ENCODE data around the gene NFYA.
A peak's percentile ranks its signal among the peaks of the same experiment; 100 is the strongest.

Gene NFYA

GRCh38 chr6:41054511-41054910, 18.3 kb upstream of the NFYA start:
- TF ChIP-seq GATA2 (IDR thresholded peaks at IDR 0.05; ENCODE audit: low read depth, low read length), result no peak
- no peak for TF ChIP-seq GATA3 (IDR thresholded peaks at IDR 0.05; ENCODE audit: low read depth, low read length)

- TF ChIP-seq GATA3 (IDR thresholded peaks at IDR 0.05; ENCODE audit: low read depth, low read length) (no peak), GATA2 (IDR thresholded peaks at IDR 0.05; ENCODE audit: low read depth, low read length) (no peak)
These were observed 17.6 kb upstream of the NFYA start for GRCh38 chr6:41055149-41055548.

GRCh38 chr6:41056768-41057490, 15.8 kb upstream of the NFYA start:
- TF ChIP-seq GATA2 (IDR thresholded peaks at IDR 0.05; ENCODE audit: low read depth, low read length) (no peak), GATA3 (IDR thresholded peaks at IDR 0.05; ENCODE audit: low read depth, low read length) (no peak)

GRCh38 chr6:41058783-41059181, 14.0 kb upstream of the NFYA start:
- TF ChIP-seq GATA2 (IDR thresholded peaks at IDR 0.05; ENCODE audit: low read depth, low read length) (no peak), GATA3 (IDR thresholded peaks at IDR 0.05; ENCODE audit: low read depth, low read length) (no peak)

- TF ChIP-seq GATA3 (IDR thresholded peaks at IDR 0.05; ENCODE audit: low read depth, low read length) (no peak), GATA2 (IDR thresholded peaks at IDR 0.05; ENCODE audit: low read depth, low read length) (no peak)
These were observed 13.2 kb upstream of the NFYA start for GRCh38 chr6:41059556-41059955.

GRCh38 chr6:41061196-41061726, 11.5 kb upstream of the NFYA start:
- TF ChIP-seq GATA2 (IDR thresholded peaks at IDR 0.05; ENCODE audit: low read depth, low read length), result no peak
- no peak for TF ChIP-seq GATA3 (IDR thresholded peaks at IDR 0.05; ENCODE audit: low read depth, low read length)

- TF ChIP-seq GATA3 (IDR thresholded peaks at IDR 0.05; ENCODE audit: low read depth, low read length) (no peak), GATA2 (IDR thresholded peaks at IDR 0.05; ENCODE audit: low read depth, low read length) (no peak)
These were observed 10.7 kb upstream of the NFYA start for GRCh38 chr6:41062056-41062455.

GRCh38 chr6:41063884-41064285, 8.9 kb upstream of the NFYA start:
- no peak for TF ChIP-seq GATA3 (IDR thresholded peaks at IDR 0.05; ENCODE audit: low read depth, low read length)

- TF ChIP-seq GATA2 (IDR thresholded peaks at IDR 0.05; ENCODE audit: low read depth, low read length) (no peak), GATA3 (IDR thresholded peaks at IDR 0.05; ENCODE audit: low read depth, low read length) (no peak)
These were observed 7.9 kb upstream of the NFYA start for GRCh38 chr6:41064841-41065240.

- no peak for TF ChIP-seq GATA2 (IDR thresholded peaks at IDR 0.05; ENCODE audit: low read depth, low read length)
- TF ChIP-seq GATA3 (IDR thresholded peaks at IDR 0.05; ENCODE audit: low read depth, low read length), result no peak
These were observed 7.2 kb upstream of the NFYA start for GRCh38 chr6:41065550-41066026.

- TF ChIP-seq GATA2 (IDR thresholded peaks at IDR 0.05; ENCODE audit: low read depth, low read length) (no peak), GATA3 (IDR thresholded peaks at IDR 0.05; ENCODE audit: low read depth, low read length) (no peak)
These were observed 5.9 kb upstream of the NFYA start for GRCh38 chr6:41066867-41067304.

GRCh38 chr6:41071501-41071922, 1.3 kb upstream of the NFYA start:
- TF ChIP-seq GATA3 (IDR thresholded peaks at IDR 0.05; ENCODE audit: low read depth, low read length), result no peak
- TF ChIP-seq GATA2 (IDR thresholded peaks at IDR 0.05; ENCODE audit: low read depth, low read length), result no peak

GRCh38 chr6:41071923-41072835, 595 bp upstream of the NFYA start, which contains the start of gene OARD1:
Gene OARD1 (minus strand): TSS chr6:41072356. CDS start chr6:41071634, 722 bp downstream.
- TF ChIP-seq GATA3 (IDR thresholded peaks at IDR 0.05; ENCODE audit: low read depth, low read length) (no peak), GATA2 (IDR thresholded peaks at IDR 0.05; ENCODE audit: low read depth, low read length) (0 out of 2 replicates have a peak, but pooled peaks have one; percentile 22)
